Smooth muscle cell (in vitro differentiated cells): ENCODE results near the gene TNFAIP8L1. TPM values are rescaled to one million over a fixed set of nuclear protein-coding genes. Genes with fewer than 3 reads are reported as not detected.

ENCODE experiments used
- DNase-seq: peaks from one replicate; lab custom pipeline; 2025; ENCODE audit not compliant: unreplicated experiment; lab: John Stamatoyannopoulos, UW
- H2AFZ ChIP-seq: fragments of 200-600 bp; sonication (generic); 2 replicates; pipeline ENCODE4 v1.6.0; 2016; ENCODE audit warnings: antibody characterized with exemption, low read depth, mild to moderate bottlenecking
- H3F3A ChIP-seq: fragments of 200-600 bp; sonication (generic); 2 replicates; pipeline ENCODE4 v1.6.0; 2017; ENCODE audit warnings: antibody characterized with exemption, low read depth
- H3K27ac ChIP-seq: fragments of 200-600 bp; sonication (generic); 2 replicates; pipeline ENCODE4 v1.5.1; 2016; ENCODE audit warnings: low read depth, mild to moderate bottlenecking
- H3K27me3 ChIP-seq: fragments of 200-600 bp; sonication (generic); 2 replicates; pipeline ENCODE4 v1.6.1; 2016; ENCODE audit warnings: low read depth, mild to moderate bottlenecking
- H3K36me3 ChIP-seq: fragments of 200-600 bp; sonication (generic); 2 replicates; pipeline ENCODE4 v1.5.1; 2016; ENCODE audit warnings: low read depth
- H3K4me1 ChIP-seq: fragments of 200-600 bp; sonication (generic); 2 replicates; pipeline ENCODE4 v1.5.1; 2016; ENCODE audit warnings: low read depth
- H3K4me2 ChIP-seq: fragments of 200-600 bp; sonication (generic); 2 replicates; pipeline ENCODE4 v1.6.0; 2016; ENCODE audit warnings: mild to moderate bottlenecking
- H3K4me3 ChIP-seq: fragments of 200-600 bp; sonication (generic); 2 replicates; pipeline ENCODE4 v1.5.1; 2016; ENCODE audit warnings: mild to moderate bottlenecking
- H3K79me2 ChIP-seq: fragments of 200-600 bp; sonication (generic); 2 replicates; pipeline ENCODE4 v1.6.0; 2016; ENCODE audit warnings: low read depth, mild to moderate bottlenecking
- H3K9ac ChIP-seq: fragments of 200-600 bp; sonication (generic); 2 replicates; pipeline ENCODE4 v1.6.0; 2016; ENCODE audit warnings: low read depth
- H3K9me3 ChIP-seq: fragments of 200-600 bp; sonication (generic); replicated peaks from 2 replicates; pipeline ENCODE4 v1.5.1; 2016; ENCODE audit warnings: low read depth
- H4K20me1 ChIP-seq: fragments of 200-600 bp; sonication (generic); 2 replicates; pipeline ENCODE4 v1.6.0; 2016; ENCODE audit warnings: low read depth
- WGBS: methylation state at CpG from one replicate; pipeline ENCODE4 v1.1.7; 2016; ENCODE audit warnings: low lambda C conversion rate; 5-methylcytosine and 5-hydroxymethylcytosine counted together
- polyA plus RNA-seq: library from polyadenylated mRNA; unstranded; fragments of >200 nt; fragmentation: Nextera tagmentation; extraction: Ambion mirVana; gene quantifications from 2 replicates; pipeline ENCODE4 v1.2.1, GENCODE V29; 2016
- total RNA-seq: library from RNA; depleted of rRNA; stranded (reverse); fragments of >200 nt; gene quantifications from 2 replicates; pipeline ENCODE4 v1.2.3, GENCODE V29; 2014
- TF ChIP-seq, protein P1 (sequence below): fragments of 200-600 bp; sonication (generic); IDR thresholded peaks from 2 replicates; pipeline ENCODE4 v1.5.1; 2017; ENCODE audit warnings: borderline replicate concordance, mild to moderate bottlenecking, antibody characterized with exemption; ENCODE audit not compliant: insufficient read depth, poor library complexity, severe bottlenecking

Gene TNFAIP8L1
- total and polyA plus RNA-seq, 2 experiments from 2014 or later, result 2.2 to 5.2 TPM

DNA sequence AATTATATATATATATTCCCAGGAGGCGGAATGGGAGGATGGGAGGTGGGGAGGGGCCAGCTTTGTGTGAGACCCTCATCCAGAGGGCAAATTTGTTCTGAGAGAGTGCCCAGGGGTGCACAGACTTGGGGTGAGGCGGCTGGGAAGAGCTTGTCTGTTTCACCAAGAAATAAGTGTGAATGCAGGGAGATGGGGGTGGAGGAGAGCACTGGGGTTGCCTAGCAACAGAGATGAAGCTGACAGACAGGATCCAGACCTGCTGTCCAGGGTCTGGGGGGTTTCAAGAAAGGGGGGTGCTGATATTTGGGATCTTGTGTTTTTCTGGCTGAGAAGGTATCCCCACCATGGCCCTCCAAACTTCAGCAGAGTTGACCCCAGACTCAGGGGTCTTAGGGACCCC, 18.6 kb upstream of the TNFAIP8L1 start:
- Histone ChIP-seq H3K4me3 (no peak overlapping the region), H3K9ac (no peak overlapping the region), H2AFZ (no peak overlapping the region), H3K79me2 (no peaks in the 10 kb centered on the region), H3K4me2 (no peak overlapping the region), H3K9me3 (no peaks in the 10 kb centered on the region), H3F3A (no peaks in the 10 kb centered on the region), H3K4me1 (no peaks in the 10 kb centered on the region), H3K27me3 (peaks cover 5% of the 10 kb centered on the region), H3K36me3 (no peaks in the 10 kb centered on the region), H4K20me1 (no peaks in the 10 kb centered on the region), H3K27ac (no peak overlapping the region)
- no peak for DNase-seq
- TF ChIP-seq, protein P1, sequence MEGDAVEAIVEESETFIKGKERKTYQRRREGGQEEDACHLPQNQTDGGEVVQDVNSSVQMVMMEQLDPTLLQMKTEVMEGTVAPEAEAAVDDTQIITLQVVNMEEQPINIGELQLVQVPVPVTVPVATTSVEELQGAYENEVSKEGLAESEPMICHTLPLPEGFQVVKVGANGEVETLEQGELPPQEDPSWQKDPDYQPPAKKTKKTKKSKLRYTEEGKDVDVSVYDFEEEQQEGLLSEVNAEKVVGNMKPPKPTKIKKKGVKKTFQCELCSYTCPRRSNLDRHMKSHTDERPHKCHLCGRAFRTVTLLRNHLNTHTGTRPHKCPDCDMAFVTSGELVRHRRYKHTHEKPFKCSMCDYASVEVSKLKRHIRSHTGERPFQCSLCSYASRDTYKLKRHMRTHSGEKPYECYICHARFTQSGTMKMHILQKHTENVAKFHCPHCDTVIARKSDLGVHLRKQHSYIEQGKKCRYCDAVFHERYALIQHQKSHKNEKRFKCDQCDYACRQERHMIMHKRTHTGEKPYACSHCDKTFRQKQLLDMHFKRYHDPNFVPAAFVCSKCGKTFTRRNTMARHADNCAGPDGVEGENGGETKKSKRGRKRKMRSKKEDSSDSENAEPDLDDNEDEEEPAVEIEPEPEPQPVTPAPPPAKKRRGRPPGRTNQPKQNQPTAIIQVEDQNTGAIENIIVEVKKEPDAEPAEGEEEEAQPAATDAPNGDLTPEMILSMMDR, result no peak
- WGBS, result 97% methylated on average over 2 of the region's 2 CpGs

DNA sequence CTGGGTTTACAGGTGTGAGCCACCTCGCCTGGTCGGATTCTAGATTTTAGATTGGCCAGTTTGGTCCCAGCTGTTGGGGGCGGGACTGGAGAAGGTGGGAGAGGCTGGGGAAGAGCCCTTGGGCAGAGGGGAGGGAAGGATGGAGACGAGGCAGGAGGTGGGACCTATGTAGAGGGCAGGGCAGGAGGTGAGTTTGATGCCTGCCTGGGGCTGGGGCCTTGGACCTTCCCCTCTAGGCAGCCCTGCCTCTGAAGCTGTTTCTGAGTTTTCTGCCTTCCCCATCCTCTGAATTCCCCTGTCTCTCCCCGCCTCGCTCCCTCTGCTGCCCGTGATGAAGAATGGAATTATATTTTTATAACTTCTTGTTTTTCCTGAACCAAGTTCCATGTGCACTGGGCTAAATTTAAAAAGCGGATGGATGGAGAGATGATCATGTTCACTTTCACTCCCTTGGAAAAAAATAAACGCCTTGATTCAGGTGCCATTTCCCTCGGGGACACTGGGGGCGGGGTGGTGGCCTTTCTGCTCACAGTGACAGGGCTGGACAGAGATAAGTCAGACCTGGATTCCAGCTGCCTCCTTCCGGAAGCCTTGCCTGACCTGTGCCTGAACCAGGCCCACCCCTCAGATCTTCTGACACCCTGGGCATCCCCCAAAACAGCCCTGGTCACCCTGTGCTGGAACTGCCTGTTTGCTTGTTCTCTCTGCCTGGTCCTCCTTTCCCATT, 16.5 kb upstream of the TNFAIP8L1 start:
- WGBS, result 69% methylated on average over 12 of the region's 12 CpGs
- TF ChIP-seq, protein P1, result no peak
- Histone ChIP-seq H2AFZ (no peak overlapping the region), H3K79me2 (no peaks in the 10 kb centered on the region), H3F3A (no peaks in the 10 kb centered on the region), H3K36me3 (no peaks in the 10 kb centered on the region), H3K27me3 (peaks cover 2% of the 10 kb centered on the region), H3K4me3 (no peak overlapping the region), H4K20me1 (no peaks in the 10 kb centered on the region), H3K9ac (no peak overlapping the region), H3K9me3 (no peaks in the 10 kb centered on the region), H3K4me2 (no peak overlapping the region), H3K27ac (no peak overlapping the region), H3K4me1 (no peaks in the 10 kb centered on the region)
- no peak for DNase-seq

DNA sequence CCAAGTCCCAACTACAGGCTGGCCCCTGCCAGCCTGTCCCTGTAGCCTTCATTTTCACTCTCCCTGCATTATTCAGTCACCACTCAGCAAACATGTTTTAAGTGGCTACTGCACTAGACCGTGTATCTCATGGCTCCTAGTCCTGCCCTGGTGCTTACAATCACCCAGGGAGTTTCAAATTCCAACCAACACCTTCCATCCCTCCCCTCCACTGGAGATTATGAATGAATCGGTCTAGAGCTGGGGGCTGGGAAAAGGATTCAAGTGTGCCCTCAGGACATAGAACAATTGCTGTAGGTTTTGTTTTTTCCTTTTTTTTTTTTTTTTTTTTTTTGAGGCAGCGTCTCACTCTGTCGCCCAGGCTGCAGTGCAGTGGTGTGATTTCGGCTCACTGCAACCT, 15.0 kb upstream of the TNFAIP8L1 start:
- Histone ChIP-seq H3K4me2 (no peak overlapping the region), H3K9ac (no peak overlapping the region), H3K36me3 (no peaks in the 10 kb centered on the region), H3K27ac (no peak overlapping the region), H3F3A (no peaks in the 10 kb centered on the region), H3K79me2 (no peaks in the 10 kb centered on the region), H3K9me3 (no peaks in the 10 kb centered on the region), H3K4me3 (no peak overlapping the region), H3K27me3 (no peaks in the 10 kb centered on the region), H4K20me1 (no peaks in the 10 kb centered on the region), H3K4me1 (no peaks in the 10 kb centered on the region), H2AFZ (no peak overlapping the region)
- TF ChIP-seq, protein P1, result no peak
- 87% methylated on average over 4 of the region's 5 CpGs for WGBS
- no peak for DNase-seq
